SU-DHL-6 (cell line): ENCODE data around the gene ANKRD26.

ENCODE experiments used
- H2AFZ ChIP-seq: fragments of 200-600 bp; sonication (generic); 2 replicates; pipeline ENCODE4 v1.6.1; 2014; ENCODE audit warnings: low read depth, mild to moderate bottlenecking, moderate library complexity, mixed read lengths, antibody characterized with exemption, low read length; ENCODE audit not compliant: severe bottlenecking
- H3F3A ChIP-seq: fragments of 200-600 bp; shearing (Covaris generic); 2 replicates; pipeline ENCODE4 v1.6.0; 2016; ENCODE audit warnings: antibody characterized with exemption, mild to moderate bottlenecking; ENCODE audit not compliant: insufficient read depth
- H3K27ac ChIP-seq: fragments of 200-600 bp; sonication (generic); 2 replicates; pipeline ENCODE4 v1.5.1; 2016; ENCODE audit warnings: low read depth, mild to moderate bottlenecking, low read length, moderate library complexity, mixed read lengths
- H3K27me3 ChIP-seq: fragments of 200-600 bp; sonication (generic), shearing (Covaris generic); 2 replicates; pipeline ENCODE4 v1.6.0; 2014; ENCODE audit warnings: mild to moderate bottlenecking, low read length
- H3K36me3 ChIP-seq: fragments of 200-600 bp; sonication (generic); 2 replicates; pipeline ENCODE4 v1.6.1; 2014; ENCODE audit warnings: mild to moderate bottlenecking, low read length, mixed read lengths
- H3K4me2 ChIP-seq: fragments of 300-600, 200-600 bp; shearing (Covaris generic), sonication (generic); 2 replicates; pipeline ENCODE4 v1.6.0; 2014; ENCODE audit warnings: low read length, low read depth, mild to moderate bottlenecking; ENCODE audit not compliant: poor library complexity, severe bottlenecking
- H3K4me3 ChIP-seq: fragments of 200-600 bp; sonication (generic); 2 replicates; pipeline ENCODE4 v1.5.1; 2014; ENCODE audit warnings: antibody characterized with exemption, low read length, mild to moderate bottlenecking, mixed read lengths; ENCODE audit not compliant: insufficient read depth, poor library complexity, severe bottlenecking
- H3K79me2 ChIP-seq: fragments of 200-600 bp; sonication (generic); 2 replicates; pipeline ENCODE4 v1.6.1; 2014; ENCODE audit warnings: mild to moderate bottlenecking, low read length, moderate library complexity; ENCODE audit not compliant: insufficient read depth
- H3K9ac ChIP-seq: fragments of 200-600 bp; sonication (generic); 2 replicates; pipeline ENCODE4 v1.7.0; 2014; ENCODE audit warnings: mild to moderate bottlenecking, low read length
- H3K9me2 ChIP-seq: fragments of 200-600 bp; sonication (generic); replicated peaks from 2 replicates; pipeline ENCODE4 v1.6.1; 2014; ENCODE audit warnings: low read length; ENCODE audit not compliant: insufficient read depth
- H3K9me3 ChIP-seq: fragments of 200-600 bp; sonication (generic); 2 replicates; pipeline ENCODE4 v1.6.1; 2014; ENCODE audit warnings: low read length, mixed read lengths; ENCODE audit not compliant: insufficient read depth
- H4K20me1 ChIP-seq: fragments of 200-600 bp; sonication (generic); 2 replicates; pipeline ENCODE4 v1.6.1; 2014; ENCODE audit warnings: low read depth, mild to moderate bottlenecking, antibody characterized with exemption, low read length, moderate library complexity, mixed read lengths
- EZH2phosphoT487 ChIP-seq: fragments of 200-600 bp; sonication (generic), shearing (Covaris generic); conservative IDR thresholded peaks from 2 replicates; pipeline ENCODE4 v1.6.1; 2018; ENCODE audit warnings: mild to moderate bottlenecking, antibody characterized with exemption, low read length, moderate library complexity, mixed read lengths
- TF ChIP-seq, protein P1 (sequence below): fragments of 200-600 bp; sonication (generic); IDR thresholded peaks from one replicate; pipeline ENCODE4 v1.5.1; 2017; ENCODE audit warnings: antibody characterized with exemption, mild to moderate bottlenecking, low read length, moderate library complexity; ENCODE audit not compliant: insufficient read depth, poor library complexity, severe bottlenecking

The ANKRD26 gene

GRCh38 chr10:26959841-26960240, 140.5 kb downstream of the ANKRD26 start:
- H2AFZ ChIP-seq: no peak overlapping the region
- no peak overlapping the region for H3K27ac ChIP-seq
- no peaks in the 10 kb centered on the region for H3K9me2 ChIP-seq
- H3K9me3 ChIP-seq: no peaks in the 10 kb centered on the region
- H3K27me3 ChIP-seq: no peaks in the 10 kb centered on the region
- H3K4me3 ChIP-seq: no peak overlapping the region
- H4K20me1 ChIP-seq: no peaks in the 10 kb centered on the region
- no peaks in the 10 kb centered on the region for H3K79me2 ChIP-seq
- TF ChIP-seq EZH2phosphoT487: no peak
- TF ChIP-seq, protein P1, sequence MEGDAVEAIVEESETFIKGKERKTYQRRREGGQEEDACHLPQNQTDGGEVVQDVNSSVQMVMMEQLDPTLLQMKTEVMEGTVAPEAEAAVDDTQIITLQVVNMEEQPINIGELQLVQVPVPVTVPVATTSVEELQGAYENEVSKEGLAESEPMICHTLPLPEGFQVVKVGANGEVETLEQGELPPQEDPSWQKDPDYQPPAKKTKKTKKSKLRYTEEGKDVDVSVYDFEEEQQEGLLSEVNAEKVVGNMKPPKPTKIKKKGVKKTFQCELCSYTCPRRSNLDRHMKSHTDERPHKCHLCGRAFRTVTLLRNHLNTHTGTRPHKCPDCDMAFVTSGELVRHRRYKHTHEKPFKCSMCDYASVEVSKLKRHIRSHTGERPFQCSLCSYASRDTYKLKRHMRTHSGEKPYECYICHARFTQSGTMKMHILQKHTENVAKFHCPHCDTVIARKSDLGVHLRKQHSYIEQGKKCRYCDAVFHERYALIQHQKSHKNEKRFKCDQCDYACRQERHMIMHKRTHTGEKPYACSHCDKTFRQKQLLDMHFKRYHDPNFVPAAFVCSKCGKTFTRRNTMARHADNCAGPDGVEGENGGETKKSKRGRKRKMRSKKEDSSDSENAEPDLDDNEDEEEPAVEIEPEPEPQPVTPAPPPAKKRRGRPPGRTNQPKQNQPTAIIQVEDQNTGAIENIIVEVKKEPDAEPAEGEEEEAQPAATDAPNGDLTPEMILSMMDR: no peak
- no peak overlapping the region for H3K4me2 ChIP-seq
- no peaks in the 10 kb centered on the region for H3F3A ChIP-seq
- no peak overlapping the region for H3K9ac ChIP-seq
- no peaks in the 10 kb centered on the region for H3K36me3 ChIP-seq
